ENCODE results near the gene CD81. TPM values are rescaled to one million over a fixed set of nuclear protein-coding genes. Genes with fewer than 3 reads are reported as not detected.

CD81 gene
- polyA plus RNA-seq, 1 donor, result 447 TPM

GRCh38 chr11:2390091-2390724, 13.1 kb downstream of the CD81 start:
- DNase-seq (ENCODE audit: low read depth), result no peak

- no peak for DNase-seq (ENCODE audit: low read depth)
Measured at GRCh38 chr11:2390725-2391151, 13.6 kb downstream of the CD81 start.

GRCh38 chr11:2391181-2391975, 14.3 kb downstream of the CD81 start:
- no peak for DNase-seq (ENCODE audit: low read depth)

- DNase-seq (ENCODE audit: low read depth), result no peak
Measured at GRCh38 chr11:2392241-2392959, 15.3 kb downstream of the CD81 start.

GRCh38 chr11:2393111-2393868, 16.2 kb downstream of the CD81 start:
- DNase-seq (ENCODE audit: low read depth), result no peak

GRCh38 chr11:2393941-2394817, 17.1 kb downstream of the CD81 start:
- DNase-seq (ENCODE audit: low read depth), result no peak

GRCh38 chr11:2394818-2395105, 17.7 kb downstream of the CD81 start:
- no peak for DNase-seq (ENCODE audit: low read depth)

- no peak for DNase-seq (ENCODE audit: low read depth)
Measured at GRCh38 chr11:2395211-2395730, 18.2 kb downstream of the CD81 start.

GRCh38 chr11:2395856-2396255, 18.7 kb downstream of the CD81 start:
- no peak for DNase-seq (ENCODE audit: low read depth)

- no peak for DNase-seq (ENCODE audit: low read depth)
Measured at GRCh38 chr11:2396471-2396870, 19.4 kb downstream of the CD81 start.

GRCh38 chr11:2397005-2397404, 19.9 kb downstream of the CD81 start:
- no peak for DNase-seq (ENCODE audit: low read depth)

- no peak for DNase-seq (ENCODE audit: low read depth)
Measured at GRCh38 chr11:2398664-2399355, 21.7 kb downstream of the CD81 start.

- no peak for DNase-seq (ENCODE audit: low read depth)
Measured at GRCh38 chr11:2399488-2400068, 22.5 kb downstream of the CD81 start.

GRCh38 chr11:2400069-2400761, 23.1 kb downstream of the CD81 start, which contains the start of gene TSSC4:
Gene TSSC4 (plus strand): TSS chr11:2400750. CDS start chr11:2402634, 1,884 bp downstream.
- DNase-seq (ENCODE audit: low read depth), result peak; percentile 99

- no peak for DNase-seq (ENCODE audit: low read depth)
Measured at GRCh38 chr11:2400762-2401435, 23.8 kb downstream of the CD81 start.

- DNase-seq (ENCODE audit: low read depth), result no peak
Measured at GRCh38 chr11:2401436-2401984, 24.4 kb downstream of the CD81 start.

GRCh38 chr11:2402106-2402505, 25.0 kb downstream of the CD81 start:
- DNase-seq (ENCODE audit: low read depth), result no peak
